ENCODE results near the gene TMCO4.
"Not testable (repeated sequence)": the region's sequence is repeated elsewhere in the genome, so short reads cannot be mapped to it uniquely, and the experiment has no call there.

Gene TMCO4

GRCh38 chr1:19636065-19636464, 163.7 kb downstream of the TMCO4 start:
- DNase-seq (ENCODE audit: low read depth): no peak

- DNase-seq (ENCODE audit: low read depth): no peak
These were observed 164.1 kb downstream of the TMCO4 start for GRCh38 chr1:19635646-19636045.

DNA sequence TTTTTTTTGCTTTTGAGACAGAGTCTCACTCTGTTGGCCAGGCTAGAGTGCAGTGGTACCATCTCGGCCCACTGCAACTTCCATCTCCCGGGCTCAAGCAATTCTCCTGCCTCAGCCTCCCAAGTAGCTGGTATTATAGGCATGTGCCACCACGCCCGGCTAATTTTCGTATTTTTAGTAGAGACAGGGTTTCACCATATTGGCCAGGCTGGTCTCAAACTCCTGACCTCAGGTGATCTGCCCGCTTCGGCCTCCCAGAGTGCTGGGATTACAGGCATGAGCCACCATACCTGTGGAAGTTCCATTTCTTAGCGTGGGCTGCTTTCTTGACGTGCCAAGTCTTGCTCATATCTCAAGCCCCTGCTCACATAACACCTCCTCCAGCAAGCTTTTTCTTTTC, 164.7 kb downstream of the TMCO4 start:
- not testable (repeated sequence) for DNase-seq (ENCODE audit: low read depth)

GRCh38 chr1:19633106-19633505, 166.6 kb downstream of the TMCO4 start:
- no peak for DNase-seq (ENCODE audit: low read depth)

All from activated gamma-delta T cell treated with anti-CD3 and anti-CD28 coated beads, Interleukin-2, amount 50 U/mL, for 16 hours (primary cell).